Activated T-helper 1 cell treated with anti-CD3 and anti-CD28 coated beads, Interleukin-12 subunit alpha, Interleukin-12 subunit beta, Interleukin-2, Interleukin-4 antibody, amounts not matched to agents 30 ng/mL and 10 ng/mL and 1 ng/mL, durations not matched to agents 14 hours and 24 hours and 36 hours (primary cell): ENCODE results near the gene PROX1. TPM values are rescaled to one million over a fixed set of nuclear protein-coding genes. Genes with fewer than 3 reads are reported as not detected.

Experiments used
- DNase-seq: peaks from one replicate; pipeline ENCODE4 v3.0.0; 2021; ENCODE audit warnings: low spot score
- H3K27ac Mint-ChIP-seq: one replicate; pipeline ENCODE4 v1.8.0; 2021; ENCODE audit warnings: mild to moderate bottlenecking, mixed read lengths
- H3K27me3 Mint-ChIP-seq: one replicate; pipeline ENCODE4 v1.8.0; 2022; ENCODE audit warnings: mild to moderate bottlenecking, moderate library complexity, mixed read lengths; ENCODE audit not compliant: insufficient read depth
- H3K36me3 Mint-ChIP-seq: one replicate; pipeline ENCODE4 v1.8.0; 2021; ENCODE audit warnings: low read depth, mixed read lengths
- H3K4me1 Mint-ChIP-seq: one replicate; pipeline ENCODE4 v1.8.0; 2021; ENCODE audit warnings: low read depth, mixed read lengths
- H3K4me3 Mint-ChIP-seq: one replicate; pipeline ENCODE4 v1.8.0; 2021; ENCODE audit warnings: mild to moderate bottlenecking, moderate library complexity, mixed read lengths
- H3K9me3 Mint-ChIP-seq: one replicate; pipeline ENCODE4 v1.8.0; 2021; ENCODE audit warnings: mixed read lengths
- intact Hi-C: fragments of 100-400 bp; cut with micrococcal nuclease; formaldehyde crosslinking; loops from one replicate; pipeline ENCODE4 v1.15.1; 2024
- total RNA-seq: library from RNA; stranded (reverse); gene quantifications from 2 replicates; pipeline ENCODE4 v1.2.3, GENCODE V29; 2022

The PROX1 gene
- total RNA-seq, 1 donor from 2014 or later, result not detected

GRCh38 chr1:214051786-214052185 lies 64.0 kb downstream of the PROX1 start:
- H3K36me3 Mint-ChIP-seq, result no peaks in the 10 kb centered on the region
- no peak for DNase-seq
- no peak overlapping the region for H3K4me3 Mint-ChIP-seq
- no peaks in the 10 kb centered on the region for H3K27me3 Mint-ChIP-seq
- peaks cover 7% of the 10 kb centered on the region for H3K9me3 Mint-ChIP-seq
- no peaks in the 10 kb centered on the region for H3K4me1 Mint-ChIP-seq
- intact Hi-C loops, result no loop called here
- no peak overlapping the region for H3K27ac Mint-ChIP-seq

DNA sequence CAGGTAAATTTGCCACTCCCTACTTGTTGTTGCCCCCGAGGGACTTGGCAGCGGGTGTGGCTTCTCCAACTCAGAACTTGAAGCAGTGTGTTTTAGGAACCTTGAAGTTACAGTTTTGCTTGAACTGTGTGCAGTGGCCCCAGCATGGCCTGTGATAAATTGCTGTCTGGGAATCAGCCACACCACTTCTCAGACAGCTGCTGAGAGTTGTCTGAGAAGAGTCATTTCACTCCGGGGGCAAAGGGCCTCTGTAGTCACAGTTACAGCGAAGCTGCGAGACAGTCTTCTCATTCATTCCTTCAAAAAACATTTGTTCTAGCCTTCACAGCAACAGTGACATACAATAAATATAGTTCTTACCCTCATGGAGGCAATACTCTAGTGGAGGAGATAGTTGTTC lies 70.3 kb downstream of the PROX1 start:
- H3K4me3 Mint-ChIP-seq, result no peak overlapping the region
- H3K4me1 Mint-ChIP-seq, result no peaks in the 10 kb centered on the region
- no peaks in the 10 kb centered on the region for H3K27me3 Mint-ChIP-seq
- no peaks in the 10 kb centered on the region for H3K36me3 Mint-ChIP-seq
- no peak overlapping the region for H3K27ac Mint-ChIP-seq
- intact Hi-C loops, result no loop called here
- DNase-seq, result no peak
- no peaks in the 10 kb centered on the region for H3K9me3 Mint-ChIP-seq

DNA sequence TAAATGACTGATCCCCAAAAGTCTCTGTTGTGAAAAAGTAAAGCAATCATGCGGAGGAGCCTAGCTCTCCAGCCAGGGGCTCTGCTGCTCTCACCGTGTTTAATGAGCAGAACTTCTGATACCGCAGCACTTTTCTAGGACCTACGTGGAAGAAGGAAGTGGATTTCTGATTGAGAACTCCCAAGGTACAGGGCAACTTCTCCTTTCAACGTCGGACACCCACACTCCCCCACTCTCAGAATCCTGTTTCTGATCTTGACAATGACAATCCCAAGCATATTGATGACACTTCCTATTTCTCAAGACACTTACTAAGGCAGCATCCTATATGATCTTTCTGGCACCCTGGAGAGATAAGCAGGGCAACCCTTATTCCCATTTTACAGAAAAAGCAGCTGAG lies 78.4 kb downstream of the PROX1 start:
- intact Hi-C loops, result no loop called here
- no peak for DNase-seq
- Mint-ChIP-seq H3K4me3 (no peak overlapping the region), H3K4me1 (no peaks in the 10 kb centered on the region), H3K27ac (no peak overlapping the region), H3K9me3 (no peaks in the 10 kb centered on the region), H3K27me3 (no peaks in the 10 kb centered on the region), H3K36me3 (no peaks in the 10 kb centered on the region)

GRCh38 chr1:214066936-214067335 lies 79.2 kb downstream of the PROX1 start:
- Mint-ChIP-seq H3K27ac (no peak overlapping the region), H3K36me3 (no peaks in the 10 kb centered on the region)
- no peak for DNase-seq

DNA sequence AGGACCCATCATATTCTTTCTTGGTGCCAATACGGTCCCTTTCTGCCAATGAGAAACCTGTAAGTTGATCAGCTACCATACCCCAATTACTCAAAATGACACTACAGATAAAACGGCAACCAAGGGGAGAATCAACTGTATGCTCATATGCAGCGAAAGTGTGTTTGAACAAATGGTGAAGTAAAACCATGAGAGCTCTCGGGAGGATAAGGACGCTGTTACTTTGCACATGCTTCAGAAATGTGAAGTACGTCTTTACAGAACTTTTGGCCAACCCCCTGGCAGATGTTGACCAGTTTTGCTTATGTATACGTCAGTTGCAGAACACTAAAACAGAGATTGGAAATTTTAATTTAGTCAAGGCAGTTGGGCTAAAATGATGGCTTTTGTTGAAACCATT lies 79.6 kb downstream of the PROX1 start:
- intact Hi-C loops, result no loop called here
- DNase-seq, result no peak
- Mint-ChIP-seq H3K27me3 (no peaks in the 10 kb centered on the region), H3K4me1 (no peaks in the 10 kb centered on the region), H3K4me3 (no peak overlapping the region), H3K27ac (no peak overlapping the region), H3K9me3 (no peaks in the 10 kb centered on the region), H3K36me3 (no peaks in the 10 kb centered on the region)

More at GRCh38 chr1:214066936-214067335, 79.2 kb downstream of the PROX1 start:
- Mint-ChIP-seq H3K4me3 (no peak overlapping the region), H3K27me3 (no peaks in the 10 kb centered on the region), H3K4me1 (no peaks in the 10 kb centered on the region), H3K9me3 (no peaks in the 10 kb centered on the region)
- intact Hi-C loops, result no loop called here

DNA sequence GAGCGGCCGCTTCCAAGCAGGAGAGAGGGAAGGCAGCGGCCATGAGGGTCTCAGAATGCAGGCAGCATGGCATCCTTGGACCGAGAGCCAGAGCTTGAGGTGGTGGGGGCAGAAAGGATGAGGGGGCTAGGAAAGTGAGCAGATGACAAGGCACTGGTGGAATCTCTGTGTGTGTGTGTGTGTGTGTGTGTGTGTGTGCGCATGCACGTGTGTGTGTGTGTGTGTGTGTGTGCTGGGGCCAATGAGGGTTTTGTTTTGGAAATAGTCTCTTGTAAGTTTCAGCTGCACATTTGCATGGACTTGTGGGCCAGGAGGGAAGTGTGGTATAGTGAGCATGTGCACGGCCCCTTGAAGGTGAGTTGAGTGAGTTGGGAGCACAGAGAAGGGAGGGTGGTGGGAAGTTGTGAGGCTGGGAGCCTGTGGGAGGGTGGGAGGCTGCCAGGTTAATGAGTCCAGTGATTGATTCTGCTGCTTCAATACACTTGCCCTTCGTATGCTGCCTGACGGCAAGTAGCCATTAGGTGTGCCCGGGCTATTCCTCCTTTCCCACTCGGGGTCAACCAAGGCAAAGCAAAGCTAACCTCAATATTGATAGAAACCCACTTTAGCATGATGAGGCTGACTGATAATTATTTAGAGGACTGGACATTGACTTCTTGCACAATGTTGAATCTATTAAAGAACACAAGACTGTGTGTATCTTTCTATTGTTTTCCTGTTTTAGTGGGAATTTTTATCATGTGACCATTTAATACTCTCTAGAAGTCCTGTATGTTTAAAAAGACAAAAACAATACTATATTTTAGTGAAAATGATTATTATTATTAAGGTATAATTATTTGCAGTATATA lies 80.3 kb downstream of the PROX1 start:
- Mint-ChIP-seq H3K4me3 (no peak overlapping the region), H3K9me3 (no peaks in the 10 kb centered on the region), H3K27ac (no peak overlapping the region), H3K27me3 (peaks cover 2% of the 10 kb centered on the region), H3K4me1 (no peaks in the 10 kb centered on the region), H3K36me3 (no peaks in the 10 kb centered on the region)
- DNase-seq, result no peak
- intact Hi-C loops, result no loop called here

- Mint-ChIP-seq H3K36me3 (no peaks in the 10 kb centered on the region), H3K27ac (no peak overlapping the region), H3K4me3 (no peak overlapping the region), H3K9me3 (no peaks in the 10 kb centered on the region), H3K4me1 (no peaks in the 10 kb centered on the region), H3K27me3 (peaks cover 2% of the 10 kb centered on the region)
- intact Hi-C loops, result no loop called here
- DNase-seq, result no peak
Observed at GRCh38 chr1:214068979-214069378, 81.2 kb downstream of the PROX1 start.

GRCh38 chr1:214071469-214071868 lies 83.7 kb downstream of the PROX1 start:
- Mint-ChIP-seq H3K27me3 (peaks cover 8% of the 10 kb centered on the region), H3K4me1 (no peaks in the 10 kb centered on the region), H3K36me3 (no peaks in the 10 kb centered on the region), H3K27ac (no peak overlapping the region), H3K9me3 (no peaks in the 10 kb centered on the region), H3K4me3 (no peak overlapping the region)
- no peak for DNase-seq
- intact Hi-C loops, result no loop called here

- H3K27ac Mint-ChIP-seq, result no peak overlapping the region
- intact Hi-C loops, result no loop called here
- H3K4me3 Mint-ChIP-seq, result no peak overlapping the region
- H3K9me3 Mint-ChIP-seq, result no peaks in the 10 kb centered on the region
- peaks cover 8% of the 10 kb centered on the region for H3K27me3 Mint-ChIP-seq
- H3K4me1 Mint-ChIP-seq, result no peaks in the 10 kb centered on the region
- no peak for DNase-seq
- H3K36me3 Mint-ChIP-seq, result no peaks in the 10 kb centered on the region
Observed at GRCh38 chr1:214072426-214073157, 84.8 kb downstream of the PROX1 start.

GRCh38 chr1:214074477-214074876 lies 86.7 kb downstream of the PROX1 start:
- Mint-ChIP-seq H3K27me3 (peaks cover 8% of the 10 kb centered on the region), H3K9me3 (no peaks in the 10 kb centered on the region), H3K4me3 (no peak overlapping the region), H3K27ac (no peak overlapping the region), H3K36me3 (no peaks in the 10 kb centered on the region), H3K4me1 (no peaks in the 10 kb centered on the region)
- intact Hi-C loops, result no loop called here
- DNase-seq, result no peak

- no peaks in the 10 kb centered on the region for H3K9me3 Mint-ChIP-seq
- intact Hi-C loops, result no loop called here
- no peak overlapping the region for H3K4me3 Mint-ChIP-seq
- no peaks in the 10 kb centered on the region for H3K4me1 Mint-ChIP-seq
- H3K27me3 Mint-ChIP-seq, result peaks cover 8% of the 10 kb centered on the region
- H3K36me3 Mint-ChIP-seq, result no peaks in the 10 kb centered on the region
- H3K27ac Mint-ChIP-seq, result no peak overlapping the region
- DNase-seq, result no peak
Observed at GRCh38 chr1:214075305-214075998, 87.7 kb downstream of the PROX1 start.

DNA sequence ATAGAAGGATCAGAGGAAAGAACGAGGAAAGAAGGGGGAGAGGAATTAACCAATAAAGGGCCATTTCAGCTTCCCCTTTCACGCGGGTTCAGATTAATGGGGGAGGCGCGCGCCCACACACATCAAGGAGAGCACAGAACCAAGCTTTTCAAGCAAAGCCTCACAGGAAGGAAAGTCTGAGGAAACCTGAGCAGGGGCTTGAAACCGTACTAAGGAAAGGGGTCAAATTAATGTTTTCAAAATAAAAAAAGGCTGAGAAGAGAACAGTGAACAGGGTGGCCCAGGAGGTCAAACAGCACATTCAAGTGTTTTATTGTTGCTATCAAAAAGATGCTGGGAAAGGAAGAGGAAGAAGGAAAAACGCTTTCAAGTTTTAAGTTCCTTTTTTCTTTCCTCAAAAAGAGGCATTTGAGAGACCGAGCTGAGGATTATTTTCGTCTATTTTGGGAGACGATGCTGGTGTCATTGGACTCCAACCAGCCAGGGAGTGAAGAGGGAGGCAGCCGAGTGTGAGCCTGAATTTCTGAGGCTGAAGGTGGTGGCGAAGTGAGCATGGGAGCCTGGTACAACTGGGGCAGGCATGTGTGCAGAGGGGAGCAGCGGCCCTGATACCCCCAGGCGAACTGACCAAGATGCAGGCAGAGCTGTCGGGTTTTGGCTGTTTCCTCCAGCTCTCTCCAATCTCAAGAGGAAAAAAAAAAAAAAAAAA lies 88.4 kb downstream of the PROX1 start:
- Mint-ChIP-seq H3K9me3 (no peaks in the 10 kb centered on the region), H3K4me1 (no peaks in the 10 kb centered on the region), H3K4me3 (no peak overlapping the region), H3K27ac (no peak overlapping the region), H3K27me3 (peaks cover 8% of the 10 kb centered on the region), H3K36me3 (no peaks in the 10 kb centered on the region)
- DNase-seq, result no peak
- intact Hi-C loops, result no loop called here
